ENCODE measurements around the gene MYO1D.

The MYO1D gene

GRCh38 chr17:32859857-32860525 is 16.9 kb downstream of the MYO1D start:
- DNase-seq (ENCODE audit: extremely low read depth in 1 of 2, low read depth in 1 of 2): no peak

- no peak for DNase-seq (ENCODE audit: extremely low read depth in 1 of 2, low read depth in 1 of 2)
Observed at GRCh38 chr17:32855620-32856019, 21.3 kb downstream of the MYO1D start.

GRCh38 chr17:32854832-32855389 is 22.0 kb downstream of the MYO1D start:
- DNase-seq (ENCODE audit: extremely low read depth in 1 of 2, low read depth in 1 of 2): no peak

- no peak for DNase-seq (ENCODE audit: extremely low read depth in 1 of 2, low read depth in 1 of 2)
Observed at GRCh38 chr17:32854207-32854606, 22.7 kb downstream of the MYO1D start.

- no peak for DNase-seq (ENCODE audit: extremely low read depth in 1 of 2, low read depth in 1 of 2)
Observed at GRCh38 chr17:32852811-32853210, 24.1 kb downstream of the MYO1D start.

- no peak for DNase-seq (ENCODE audit: extremely low read depth in 1 of 2, low read depth in 1 of 2)
Observed at GRCh38 chr17:32849879-32850278, 27.0 kb downstream of the MYO1D start.

GRCh38 chr17:32847977-32848376 is 28.9 kb downstream of the MYO1D start:
- DNase-seq (ENCODE audit: extremely low read depth in 1 of 2, low read depth in 1 of 2): no peak

GRCh38 chr17:32846143-32846542 is 30.8 kb downstream of the MYO1D start:
- no peak for DNase-seq (ENCODE audit: extremely low read depth in 1 of 2, low read depth in 1 of 2)

GRCh38 chr17:32840241-32840640 is 36.7 kb downstream of the MYO1D start:
- no peak for DNase-seq (ENCODE audit: extremely low read depth in 1 of 2, low read depth in 1 of 2)

GRCh38 chr17:32836527-32836926 is 40.4 kb downstream of the MYO1D start:
- DNase-seq (ENCODE audit: extremely low read depth in 1 of 2, low read depth in 1 of 2): no peak

GRCh38 chr17:32835291-32835761 is 41.6 kb downstream of the MYO1D start:
- DNase-seq (ENCODE audit: extremely low read depth in 1 of 2, low read depth in 1 of 2): no peak

GRCh38 chr17:32834104-32834503 is 42.8 kb downstream of the MYO1D start:
- DNase-seq (ENCODE audit: extremely low read depth in 1 of 2, low read depth in 1 of 2): no peak

- DNase-seq (ENCODE audit: extremely low read depth in 1 of 2, low read depth in 1 of 2): no peak
Observed at GRCh38 chr17:32833526-32833925, 43.4 kb downstream of the MYO1D start.

GRCh38 chr17:32833076-32833475 is 43.8 kb downstream of the MYO1D start:
- no peak for DNase-seq (ENCODE audit: extremely low read depth in 1 of 2, low read depth in 1 of 2)

GRCh38 chr17:32831627-32832243 is 45.2 kb downstream of the MYO1D start:
- DNase-seq (ENCODE audit: extremely low read depth in 1 of 2, low read depth in 1 of 2): no peak

GRCh38 chr17:32831223-32831622 is 45.7 kb downstream of the MYO1D start:
- DNase-seq (ENCODE audit: extremely low read depth in 1 of 2, low read depth in 1 of 2): no peak

GRCh38 chr17:32828822-32829221 is 48.1 kb downstream of the MYO1D start:
- no peak for DNase-seq (ENCODE audit: extremely low read depth in 1 of 2, low read depth in 1 of 2)

GRCh38 chr17:32827227-32827626 is 49.7 kb downstream of the MYO1D start:
- DNase-seq (ENCODE audit: extremely low read depth in 1 of 2, low read depth in 1 of 2): no peak

- DNase-seq (ENCODE audit: extremely low read depth in 1 of 2, low read depth in 1 of 2): no peak
Observed at GRCh38 chr17:32826076-32826475, 50.8 kb downstream of the MYO1D start.

GRCh38 chr17:32824334-32824733 is 52.6 kb downstream of the MYO1D start:
- no peak for DNase-seq (ENCODE audit: extremely low read depth in 1 of 2, low read depth in 1 of 2)

- no peak for DNase-seq (ENCODE audit: extremely low read depth in 1 of 2, low read depth in 1 of 2)
Observed at GRCh38 chr17:32822996-32823395, 53.9 kb downstream of the MYO1D start.

Measured in stimulated activated CD8-positive, alpha-beta memory T cell treated with anti-CD3 and anti-CD28 coated beads, Interleukin-7, amount 100 ng/mL, for 48 hours (primary cell).